ENCODE results near the gene CTSO.

DNA sequence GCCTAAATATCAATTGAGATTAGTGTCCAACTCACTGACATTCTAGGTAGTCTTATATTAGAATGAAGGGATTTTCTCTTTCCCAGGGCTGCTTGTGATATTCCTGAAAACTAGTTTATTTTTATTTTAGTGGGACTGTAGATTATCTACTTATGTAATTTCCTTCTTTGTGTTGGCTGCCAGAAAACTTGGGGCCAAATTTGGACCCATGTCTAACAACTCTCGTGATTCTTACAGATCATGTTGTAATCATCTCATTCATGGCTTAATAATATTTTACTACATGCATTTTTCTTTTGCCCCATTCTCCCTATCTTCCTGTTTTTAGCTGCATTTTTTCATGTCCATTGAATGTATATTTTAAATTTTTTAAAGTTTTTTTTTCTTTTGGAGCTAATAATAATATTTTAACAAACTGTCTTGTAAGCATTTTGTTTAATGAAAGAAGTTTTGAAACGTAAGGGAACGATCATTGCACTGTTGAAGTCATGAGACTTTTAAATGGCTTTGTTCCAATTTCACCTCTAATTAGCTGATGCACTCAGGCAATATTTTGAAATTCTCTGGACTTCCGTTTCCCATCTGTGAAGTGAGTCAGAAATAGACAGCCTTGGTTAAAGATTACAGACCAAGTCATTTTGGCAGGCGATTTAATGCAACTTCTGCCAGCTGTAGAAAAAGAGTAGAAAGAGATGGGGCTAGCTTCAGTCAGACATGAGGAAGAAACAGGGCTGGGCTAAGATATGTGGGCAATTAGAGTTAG is 64.5 kb downstream of the CTSO start:
- TF ChIP-seq, protein P1, sequence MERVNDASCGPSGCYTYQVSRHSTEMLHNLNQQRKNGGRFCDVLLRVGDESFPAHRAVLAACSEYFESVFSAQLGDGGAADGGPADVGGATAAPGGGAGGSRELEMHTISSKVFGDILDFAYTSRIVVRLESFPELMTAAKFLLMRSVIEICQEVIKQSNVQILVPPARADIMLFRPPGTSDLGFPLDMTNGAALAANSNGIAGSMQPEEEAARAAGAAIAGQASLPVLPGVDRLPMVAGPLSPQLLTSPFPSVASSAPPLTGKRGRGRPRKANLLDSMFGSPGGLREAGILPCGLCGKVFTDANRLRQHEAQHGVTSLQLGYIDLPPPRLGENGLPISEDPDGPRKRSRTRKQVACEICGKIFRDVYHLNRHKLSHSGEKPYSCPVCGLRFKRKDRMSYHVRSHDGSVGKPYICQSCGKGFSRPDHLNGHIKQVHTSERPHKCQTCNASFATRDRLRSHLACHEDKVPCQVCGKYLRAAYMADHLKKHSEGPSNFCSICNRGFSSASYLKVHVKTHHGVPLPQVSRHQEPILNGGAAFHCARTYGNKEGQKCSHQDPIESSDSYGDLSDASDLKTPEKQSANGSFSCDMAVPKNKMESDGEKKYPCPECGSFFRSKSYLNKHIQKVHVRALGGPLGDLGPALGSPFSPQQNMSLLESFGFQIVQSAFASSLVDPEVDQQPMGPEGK (CRISPR knock-in tag; IDR thresholded peaks at IDR 0.05; ENCODE audit: borderline replicate concordance): no peak
- TF ChIP-seq ARNTL (CRISPR knock-in tag; IDR thresholded peaks at IDR 0.05; ENCODE audit: borderline replicate concordance, low read depth) (no peak), OSR1 (CRISPR knock-in tag; IDR thresholded peaks at IDR 0.05) (no peak), ZFP30 (CRISPR knock-in tag; IDR thresholded peaks at IDR 0.05) (no peak), BACH2 (CRISPR knock-in tag; IDR thresholded peaks at IDR 0.05; ENCODE audit: borderline replicate concordance) (no peak), ZC3H10 (CRISPR knock-in tag; IDR thresholded peaks at IDR 0.05) (no peak), TCF4 (CRISPR knock-in tag; IDR thresholded peaks at IDR 0.05; ENCODE audit: borderline replicate concordance) (no peak), ZFP3 (CRISPR knock-in tag; IDR thresholded peaks at IDR 0.05) (no peak), RARB (CRISPR knock-in tag; IDR thresholded peaks at IDR 0.05) (no peak)
- TF ChIP-seq, protein P2, sequence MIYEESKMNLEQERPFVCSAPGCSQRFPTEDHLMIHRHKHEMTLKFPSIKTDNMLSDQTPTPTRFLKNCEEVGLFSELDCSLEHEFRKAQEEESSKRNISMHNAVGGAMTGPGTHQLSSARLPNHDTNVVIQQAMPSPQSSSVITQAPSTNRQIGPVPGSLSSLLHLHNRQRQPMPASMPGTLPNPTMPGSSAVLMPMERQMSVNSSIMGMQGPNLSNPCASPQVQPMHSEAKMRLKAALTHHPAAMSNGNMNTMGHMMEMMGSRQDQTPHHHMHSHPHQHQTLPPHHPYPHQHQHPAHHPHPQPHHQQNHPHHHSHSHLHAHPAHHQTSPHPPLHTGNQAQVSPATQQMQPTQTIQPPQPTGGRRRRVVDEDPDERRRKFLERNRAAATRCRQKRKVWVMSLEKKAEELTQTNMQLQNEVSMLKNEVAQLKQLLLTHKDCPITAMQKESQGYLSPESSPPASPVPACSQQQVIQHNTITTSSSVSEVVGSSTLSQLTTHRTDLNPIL (CRISPR knock-in tag; IDR thresholded peaks at IDR 0.05; ENCODE audit: low read depth): no peak
- TF ChIP-seq, protein P3, sequence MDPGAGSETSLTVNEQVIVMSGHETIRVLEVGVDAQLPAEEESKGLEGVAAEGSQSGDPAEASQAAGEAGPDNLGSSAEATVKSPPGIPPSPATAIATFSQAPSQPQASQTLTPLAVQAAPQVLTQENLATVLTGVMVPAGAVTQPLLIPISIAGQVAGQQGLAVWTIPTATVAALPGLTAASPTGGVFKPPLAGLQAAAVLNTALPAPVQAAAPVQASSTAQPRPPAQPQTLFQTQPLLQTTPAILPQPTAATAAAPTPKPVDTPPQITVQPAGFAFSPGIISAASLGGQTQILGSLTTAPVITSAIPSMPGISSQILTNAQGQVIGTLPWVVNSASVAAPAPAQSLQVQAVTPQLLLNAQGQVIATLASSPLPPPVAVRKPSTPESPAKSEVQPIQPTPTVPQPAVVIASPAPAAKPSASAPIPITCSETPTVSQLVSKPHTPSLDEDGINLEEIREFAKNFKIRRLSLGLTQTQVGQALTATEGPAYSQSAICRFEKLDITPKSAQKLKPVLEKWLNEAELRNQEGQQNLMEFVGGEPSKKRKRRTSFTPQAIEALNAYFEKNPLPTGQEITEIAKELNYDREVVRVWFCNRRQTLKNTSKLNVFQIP (CRISPR knock-in tag; IDR thresholded peaks at IDR 0.05; ENCODE audit: borderline replicate concordance, low read depth): no peak
- TF ChIP-seq, protein P4, sequence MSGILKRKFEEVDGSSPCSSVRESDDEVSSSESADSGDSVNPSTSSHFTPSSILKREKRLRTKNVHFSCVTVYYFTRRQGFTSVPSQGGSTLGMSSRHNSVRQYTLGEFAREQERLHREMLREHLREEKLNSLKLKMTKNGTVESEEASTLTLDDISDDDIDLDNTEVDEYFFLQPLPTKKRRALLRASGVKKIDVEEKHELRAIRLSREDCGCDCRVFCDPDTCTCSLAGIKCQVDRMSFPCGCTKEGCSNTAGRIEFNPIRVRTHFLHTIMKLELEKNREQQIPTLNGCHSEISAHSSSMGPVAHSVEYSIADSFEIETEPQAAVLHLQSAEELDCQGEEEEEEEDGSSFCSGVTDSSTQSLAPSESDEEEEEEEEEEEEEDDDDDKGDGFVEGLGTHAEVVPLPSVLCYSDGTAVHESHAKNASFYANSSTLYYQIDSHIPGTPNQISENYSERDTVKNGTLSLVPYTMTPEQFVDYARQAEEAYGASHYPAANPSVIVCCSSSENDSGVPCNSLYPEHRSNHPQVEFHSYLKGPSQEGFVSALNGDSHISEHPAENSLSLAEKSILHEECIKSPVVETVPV (CRISPR knock-in tag; IDR thresholded peaks at IDR 0.05): no peak

Measured in SK-N-SH treated with all-trans-retinoic acid at 6 μM for 48 hours (cell line).